Measurements from ENCODE around the gene GPR84. TPM values are rescaled to one million over a fixed set of nuclear protein-coding genes. Genes with fewer than 3 reads are reported as not detected.
A peak's percentile ranks its signal among the peaks of the same experiment; 100 is the strongest.

GPR84 gene
- total RNA-seq, 1 donor from 2014 or later, result 0.65 TPM

GRCh38 chr12:54368025-54368708, 3.9 kb upstream of the GPR84 start:
- DNase-seq, result no peak
- Histone ChIP-seq H3K4me1 (peaks cover 44% of the 10 kb centered on the region), H3K27me3 (ENCODE audit: low read depth) (no peaks in the 10 kb centered on the region), H3K9me3 (no peaks in the 10 kb centered on the region), H3K36me3 (peaks cover 5% of the 10 kb centered on the region), H3K4me3 (peak overlapping the region; percentile 46), H3K27ac (peak overlapping the region; percentile 37)
- ATAC-seq, result no peak
- TF ChIP-seq CTCF (IDR thresholded peaks at IDR 0.05), result no peak
- intact Hi-C loops (cut with DNase I), result no loop called here

- intact Hi-C loops (cut with DNase I), result no loop called here
- no peaks in the 10 kb centered on the region for H3K27me3 ChIP-seq (ENCODE audit: low read depth)
- H3K4me1 ChIP-seq, result peaks cover 18% of the 10 kb centered on the region
- H3K36me3 ChIP-seq, result no peaks in the 10 kb centered on the region
- ATAC-seq, result no peak
- H3K9me3 ChIP-seq, result no peaks in the 10 kb centered on the region
- DNase-seq, result no peak
- no peak for TF ChIP-seq CTCF (IDR thresholded peaks at IDR 0.05)
- no peak overlapping the region for H3K27ac ChIP-seq
- H3K4me3 ChIP-seq, result no peak overlapping the region
Measured at GRCh38 chr12:54363618-54364017, 668 bp downstream of the GPR84 start.

- DNase-seq (no peak), ATAC-seq (no peak)
- Histone ChIP-seq H3K4me3 (no peak overlapping the region), H3K27me3 (ENCODE audit: low read depth) (no peaks in the 10 kb centered on the region), H3K4me1 (peaks cover 18% of the 10 kb centered on the region), H3K27ac (no peak overlapping the region), H3K9me3 (no peaks in the 10 kb centered on the region), H3K36me3 (no peaks in the 10 kb centered on the region)
- TF ChIP-seq CTCF (IDR thresholded peaks at IDR 0.05), result no peak
- intact Hi-C loops (cut with DNase I), result no loop called here
Measured at GRCh38 chr12:54363047-54363446, 1.2 kb downstream of the GPR84 start.

- ATAC-seq (peak in 1 of 2 donors; percentile 42), DNase-seq (peak; percentile 85)
- Histone ChIP-seq H3K27me3 (ENCODE audit: low read depth) (no peaks in the 10 kb centered on the region), H3K4me3 (no peak overlapping the region), H3K27ac (no peak overlapping the region), H3K36me3 (no peaks in the 10 kb centered on the region), H3K9me3 (no peaks in the 10 kb centered on the region), H3K4me1 (peaks cover 30% of the 10 kb centered on the region)
- TF ChIP-seq CTCF (IDR thresholded peaks at IDR 0.05), result peak; percentile 73
- intact Hi-C loops (cut with DNase I), result no loop called here
Measured at GRCh38 chr12:54360717-54361456, 3.4 kb downstream of the GPR84 start.

GRCh38 chr12:54359762-54360351, 4.4 kb downstream of the GPR84 start:
- no peak for DNase-seq
- Histone ChIP-seq H3K36me3 (no peaks in the 10 kb centered on the region), H3K27ac (peak overlapping the region; percentile 84), H3K4me1 (peaks cover 31% of the 10 kb centered on the region), H3K27me3 (ENCODE audit: low read depth) (no peaks in the 10 kb centered on the region), H3K9me3 (no peaks in the 10 kb centered on the region), H3K4me3 (peak overlapping the region; percentile 64)
- TF ChIP-seq CTCF (IDR thresholded peaks at IDR 0.05), result no peak
- intact Hi-C loops (cut with DNase I), result no loop called here
- no peak for ATAC-seq
